Activated CD4-positive, alpha-beta T cell treated with anti-CD3 and anti-CD28 coated beads, Interleukin-2, amount 50 U/mL, for 24 hours (primary cell): ENCODE results near the gene C2CD4A.
"Not testable (repeated sequence)": the region's sequence is repeated elsewhere in the genome, so short reads cannot be mapped to it uniquely, and the experiment has no call there.

ENCODE experiments used
- DNase-seq, 2 donors: peaks; one replicate each; pipeline ENCODE4 v3.0.0-alpha.2; 2020; ENCODE audit warnings: low read depth in 1 of 2, low spot score in 1 of 2

Gene C2CD4A, protein sequence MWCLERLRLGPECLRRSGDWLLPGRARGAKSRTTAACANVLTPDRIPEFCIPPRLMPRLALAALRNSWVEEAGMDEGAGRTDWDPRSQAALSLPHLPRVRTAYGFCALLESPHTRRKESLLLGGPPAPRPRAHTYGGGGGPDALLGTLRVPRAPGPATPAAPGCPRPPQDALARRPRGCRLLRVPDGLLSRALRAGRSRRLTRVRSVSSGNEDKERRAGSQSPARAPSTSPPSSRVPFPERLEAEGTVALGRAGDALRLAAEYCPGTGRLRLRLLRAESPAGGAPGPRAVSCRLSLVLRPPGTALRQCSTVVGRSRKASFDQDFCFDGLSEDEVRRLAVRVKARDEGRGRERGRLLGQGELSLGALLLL

GRCh38 chr15:62066663-62067447 is at the start of gene C2CD4A:
Gene C2CD4A, plus strand, starts transcription at chr15:62066977. Its CDS starts 637 bp downstream, at chr15:62067614.
- peak; percentile 33 to 36 for DNase-seq

- no peak for DNase-seq
Measured at GRCh38 chr15:62020576-62021160, 46.1 kb upstream of the C2CD4A start.

DNA sequence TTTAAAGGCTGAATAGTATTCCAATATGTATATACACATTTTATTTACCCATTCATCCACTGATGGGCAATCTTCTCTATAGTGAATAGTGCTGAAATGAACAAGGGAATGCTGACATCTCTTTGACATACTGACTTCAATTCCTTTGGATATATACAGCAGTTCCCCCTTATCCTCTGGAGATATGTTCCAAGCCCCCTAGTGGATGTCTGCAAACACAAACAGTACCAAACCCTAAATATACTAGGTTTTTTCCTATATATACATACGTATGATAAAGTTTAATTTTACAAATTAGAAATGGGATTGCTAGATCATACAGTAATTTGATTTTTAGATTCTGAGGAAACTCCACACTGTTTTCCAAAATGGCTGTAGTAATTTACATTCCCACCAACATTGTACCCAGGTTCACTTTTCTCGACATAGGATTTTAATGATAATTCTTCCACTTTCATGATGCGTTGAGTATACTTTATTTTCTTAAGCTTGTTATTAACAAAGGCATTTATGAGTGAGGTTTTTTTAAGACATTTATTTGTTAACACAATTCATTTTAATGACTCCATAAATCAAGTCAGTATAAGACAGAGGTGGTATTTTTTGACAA is 44.7 kb upstream of the C2CD4A start:
- DNase-seq, result no peak

- no peak for DNase-seq
Measured at GRCh38 chr15:62026487-62027262, 40.1 kb upstream of the C2CD4A start.

DNA sequence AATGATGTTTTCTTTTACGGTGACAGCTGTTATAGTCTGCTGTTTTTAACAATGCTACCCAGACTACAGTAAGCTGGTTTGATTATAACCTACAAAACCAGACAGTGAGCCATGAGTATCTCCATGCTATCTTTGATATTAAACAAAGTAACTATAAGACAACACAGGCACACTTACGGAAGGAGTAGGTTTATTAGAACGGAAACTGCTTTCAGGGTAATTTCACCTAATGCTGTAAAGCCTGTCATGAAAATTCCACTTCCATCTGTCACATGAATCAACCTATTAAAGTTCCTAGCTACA is 39.6 kb upstream of the C2CD4A start:
- DNase-seq, result no peak

GRCh38 chr15:62027916-62028315 is 38.9 kb upstream of the C2CD4A start:
- no peak for DNase-seq

DNA sequence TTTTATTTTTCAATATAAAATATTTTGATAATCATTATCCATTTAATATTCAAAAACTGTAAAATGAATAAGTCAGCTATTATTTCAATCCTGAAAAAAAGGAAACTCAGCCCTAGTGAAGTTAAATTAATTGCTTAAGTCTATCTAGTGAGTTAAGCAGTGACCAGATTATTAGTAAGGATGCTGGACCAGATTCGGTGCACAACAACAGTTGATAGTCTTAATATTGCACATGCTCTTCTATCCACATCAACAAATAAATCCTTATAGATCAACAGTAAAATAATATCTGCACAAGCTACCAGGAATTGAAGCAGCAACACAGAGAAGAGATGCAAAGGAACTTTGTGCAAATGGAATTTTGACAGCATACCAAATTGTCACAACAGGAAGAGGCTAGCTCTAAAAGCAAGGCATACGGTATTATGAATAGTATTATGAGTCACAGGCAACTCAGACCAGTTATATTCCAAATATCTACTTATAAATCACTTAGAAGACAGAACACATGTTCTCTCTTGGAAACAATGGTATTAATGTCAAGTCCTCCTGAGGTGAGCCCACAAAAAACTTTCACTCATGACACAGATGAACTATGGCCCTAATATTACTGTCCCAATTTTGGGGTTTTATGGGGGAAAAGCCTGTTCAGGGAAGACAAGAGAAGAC is 31.4 kb upstream of the C2CD4A start:
- no peak for DNase-seq

GRCh38 chr15:62046078-62046743 is 20.6 kb upstream of the C2CD4A start:
- DNase-seq, result no peak

DNA sequence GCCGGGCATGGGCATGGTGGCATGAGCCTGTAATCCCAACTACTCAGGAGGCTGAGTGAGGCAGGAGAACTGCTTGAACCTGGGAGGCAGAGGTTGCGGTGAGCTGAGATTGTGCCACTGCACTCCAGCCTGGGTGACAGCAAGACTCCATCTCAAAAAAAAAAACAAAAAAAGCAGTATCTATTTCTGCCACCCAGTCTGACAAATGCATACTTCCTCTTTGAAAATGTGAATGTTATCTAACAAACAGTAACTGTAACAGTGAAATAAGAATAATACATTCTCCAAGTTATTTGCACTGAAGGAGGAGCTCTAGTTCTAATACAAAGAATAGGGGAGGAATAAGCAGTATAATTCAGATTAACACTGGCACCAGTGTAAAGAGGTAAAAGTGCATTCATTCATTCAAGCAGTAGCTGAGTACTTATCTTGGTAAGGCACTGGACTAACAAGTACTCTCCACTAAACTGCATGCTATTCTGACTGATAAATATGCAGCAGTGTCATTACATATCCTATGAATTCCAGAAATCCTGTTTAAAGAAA is 19.4 kb upstream of the C2CD4A start:
- DNase-seq, result no peak

DNA sequence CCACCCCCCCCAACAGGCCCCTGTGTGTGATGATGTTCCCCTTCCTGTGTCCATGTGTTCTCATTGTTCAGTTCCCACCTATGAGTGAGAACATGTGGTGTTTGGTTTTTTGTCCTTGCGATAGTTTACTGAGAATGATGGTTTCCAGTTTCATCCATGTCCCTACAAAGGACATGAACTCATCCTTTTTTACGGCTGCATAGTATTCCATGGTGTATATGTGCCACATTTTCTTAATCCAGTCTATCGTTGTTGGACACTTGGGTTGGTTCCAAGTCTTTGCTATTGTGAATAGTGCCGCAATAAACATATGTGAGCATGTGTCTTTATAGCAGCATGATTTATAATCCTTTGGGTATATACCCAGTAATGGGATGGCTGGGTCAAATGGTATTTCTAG is 18.5 kb upstream of the C2CD4A start:
- not testable (repeated sequence) for DNase-seq

GRCh38 chr15:62050115-62050514 is 16.7 kb upstream of the C2CD4A start:
- no peak for DNase-seq

DNA sequence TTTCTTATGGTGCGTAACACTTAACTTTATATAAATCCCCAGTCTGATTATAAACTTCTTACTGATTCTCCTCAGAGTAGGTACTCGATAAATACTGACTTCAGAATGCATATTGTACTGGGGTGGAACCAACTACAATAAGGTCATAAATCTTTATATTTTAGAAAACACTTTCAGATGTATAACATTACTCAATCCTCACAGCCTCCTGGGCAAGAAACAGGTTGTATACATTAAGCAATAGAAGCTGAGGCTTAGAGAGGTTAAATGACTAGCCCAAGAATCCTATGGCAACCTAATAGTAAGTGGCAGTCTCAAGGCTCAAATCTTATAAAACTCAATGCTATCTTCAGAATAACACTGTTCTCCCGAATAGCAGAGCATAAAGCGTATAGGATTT is 15.6 kb upstream of the C2CD4A start:
- DNase-seq, result no peak

- DNase-seq, result no peak
Measured at GRCh38 chr15:62052713-62053112, 14.1 kb upstream of the C2CD4A start.

GRCh38 chr15:62053439-62054085 is 13.2 kb upstream of the C2CD4A start:
- no peak for DNase-seq

DNA sequence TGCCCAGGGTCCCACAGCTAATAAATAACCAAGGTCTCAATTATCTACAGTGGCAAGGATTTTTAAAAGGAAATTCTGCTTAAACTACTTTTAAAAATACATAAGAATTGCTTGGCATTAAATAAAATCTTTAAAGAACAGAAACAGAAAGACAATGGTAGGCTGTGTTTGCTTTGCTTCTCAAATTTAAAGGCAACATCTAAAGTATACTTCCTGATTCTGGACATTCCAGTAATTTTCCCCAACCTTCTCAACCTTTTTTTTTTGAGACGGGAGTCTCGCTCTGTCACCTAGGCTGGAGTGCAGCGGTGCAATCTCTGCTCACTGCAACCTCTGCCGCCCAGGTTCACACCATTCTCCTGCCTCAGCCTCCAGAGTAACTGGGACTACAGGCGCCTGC is 11.8 kb upstream of the C2CD4A start:
- DNase-seq, result no peak

GRCh38 chr15:62057341-62057980 is 9.3 kb upstream of the C2CD4A start:
- no peak for DNase-seq

GRCh38 chr15:62058327-62059028 is 8.3 kb upstream of the C2CD4A start:
- no peak for DNase-seq
